NCI-H2081 (cell line): ENCODE measurements around the gene SKI.

ENCODE experiments used
- DNase-seq, 2 experiments: peaks; one replicate each; lab custom pipeline; 2025; lab: John Stamatoyannopoulos, UW

Gene SKI

DNA sequence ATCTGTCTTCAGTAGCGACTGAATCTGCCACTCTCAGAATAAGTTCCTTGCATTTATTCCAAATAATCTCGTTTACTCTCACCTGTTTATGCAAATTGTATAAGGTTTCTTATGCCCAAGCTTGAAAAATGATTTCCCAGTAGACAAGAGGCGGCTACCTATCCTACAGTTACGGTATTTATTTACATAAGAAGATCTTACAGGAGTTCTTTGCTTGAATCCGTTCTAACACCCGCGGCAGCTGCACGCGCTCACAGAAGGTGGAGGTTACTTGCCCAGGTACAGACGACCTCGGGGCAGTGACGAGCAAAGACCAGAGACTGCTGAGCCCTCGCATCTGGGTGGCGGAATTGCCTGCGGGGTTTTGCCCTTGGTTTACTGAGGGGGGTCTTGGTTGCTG is 79.9 kb downstream of the SKI start:
- no peak for DNase-seq

GRCh38 chr1:2308844-2309243 is 80.7 kb downstream of the SKI start:
- no peak for DNase-seq

DNA sequence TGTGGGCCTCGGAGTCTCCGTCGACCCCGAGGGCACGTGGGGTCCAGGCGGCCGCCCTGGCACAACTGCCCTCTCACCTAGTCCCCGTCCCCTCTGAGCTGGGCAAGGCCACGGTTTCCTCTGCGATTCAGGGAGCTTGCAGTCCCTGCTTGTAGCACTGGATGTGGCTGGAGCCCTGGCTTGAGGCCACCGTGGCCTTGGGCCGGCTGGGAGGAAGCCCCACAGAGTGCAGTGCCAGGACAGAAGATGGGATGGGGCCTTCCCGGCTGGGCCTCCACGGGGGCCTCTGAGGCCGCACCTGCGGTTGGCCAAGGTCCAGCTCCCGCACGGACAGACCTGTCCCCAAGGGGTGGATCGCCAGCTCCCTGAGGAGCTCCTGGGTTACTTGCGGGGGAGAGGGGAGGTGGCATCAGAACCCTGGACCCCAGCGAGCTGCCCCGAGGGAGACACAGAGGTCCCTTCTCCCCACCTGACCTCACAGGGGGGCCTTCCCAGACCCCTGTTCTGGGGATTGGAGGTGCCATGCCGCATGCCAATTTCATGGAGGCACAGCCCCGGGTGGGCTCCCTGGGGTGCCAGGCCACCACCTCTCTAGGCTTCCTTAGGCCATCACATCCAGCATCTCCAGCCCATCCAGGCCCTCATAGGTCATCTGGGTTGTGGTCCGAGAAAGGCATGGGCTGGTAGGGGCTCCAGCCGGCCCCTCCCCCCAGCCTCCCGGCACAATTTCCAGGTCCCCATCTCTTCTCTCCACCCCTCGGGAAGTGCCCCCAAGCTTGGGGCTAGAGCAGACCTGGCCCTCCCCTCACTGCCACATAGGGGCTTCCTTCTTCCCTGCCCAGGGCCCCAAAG is 82.4 kb downstream of the SKI start:
- DNase-seq, result no peak

DNA sequence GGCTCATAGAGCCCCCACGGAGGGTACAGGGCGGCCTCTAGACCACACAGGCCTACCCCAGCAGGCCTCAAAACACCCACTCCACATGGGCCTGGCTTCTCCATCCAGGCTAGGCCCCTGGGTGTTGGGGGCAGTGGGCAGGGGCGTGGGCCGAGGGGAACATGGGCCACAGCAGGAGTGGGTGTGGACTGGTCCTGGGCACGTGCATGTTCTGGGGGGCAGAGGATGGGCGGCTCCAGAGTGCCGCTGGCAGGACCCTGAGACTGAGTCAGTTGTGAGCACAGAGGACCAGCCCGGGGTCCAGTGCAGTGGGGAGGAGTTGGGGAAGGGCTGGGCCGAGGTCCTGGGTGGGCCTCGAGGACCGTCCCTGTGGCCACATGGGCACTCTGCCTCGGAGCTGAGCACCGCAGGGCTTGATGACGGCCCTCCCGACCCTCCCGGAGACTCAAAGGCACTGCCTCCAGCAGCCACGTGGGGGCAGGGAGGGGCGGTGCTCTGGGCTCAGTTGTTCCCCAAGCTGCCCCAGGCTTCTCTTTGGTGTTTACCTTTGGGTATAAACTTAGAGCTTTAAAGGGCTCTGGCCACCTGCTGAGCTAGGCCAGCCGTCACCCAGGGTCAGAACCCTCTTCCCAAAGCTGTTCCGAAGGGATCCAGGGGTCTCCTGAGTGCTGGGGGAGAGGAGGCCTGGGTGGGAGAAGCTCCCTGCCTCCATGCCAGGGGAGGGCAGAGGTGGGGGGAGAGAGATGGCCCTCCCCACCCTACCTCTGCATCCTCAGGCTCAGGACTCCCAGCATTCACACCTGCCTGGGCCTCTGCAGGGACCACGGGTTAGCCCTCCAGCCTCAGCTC is 83.3 kb downstream of the SKI start:
- DNase-seq, result no peak

- DNase-seq, result no peak
These were observed 84.0 kb downstream of the SKI start for GRCh38 chr1:2312160-2312514.

GRCh38 chr1:2312515-2313301 is 84.6 kb downstream of the SKI start:
- no peak for DNase-seq

- DNase-seq, result no peak
These were observed 85.6 kb downstream of the SKI start for GRCh38 chr1:2313651-2314261.

GRCh38 chr1:2314273-2314802 is 86.2 kb downstream of the SKI start:
- DNase-seq, result no peak

DNA sequence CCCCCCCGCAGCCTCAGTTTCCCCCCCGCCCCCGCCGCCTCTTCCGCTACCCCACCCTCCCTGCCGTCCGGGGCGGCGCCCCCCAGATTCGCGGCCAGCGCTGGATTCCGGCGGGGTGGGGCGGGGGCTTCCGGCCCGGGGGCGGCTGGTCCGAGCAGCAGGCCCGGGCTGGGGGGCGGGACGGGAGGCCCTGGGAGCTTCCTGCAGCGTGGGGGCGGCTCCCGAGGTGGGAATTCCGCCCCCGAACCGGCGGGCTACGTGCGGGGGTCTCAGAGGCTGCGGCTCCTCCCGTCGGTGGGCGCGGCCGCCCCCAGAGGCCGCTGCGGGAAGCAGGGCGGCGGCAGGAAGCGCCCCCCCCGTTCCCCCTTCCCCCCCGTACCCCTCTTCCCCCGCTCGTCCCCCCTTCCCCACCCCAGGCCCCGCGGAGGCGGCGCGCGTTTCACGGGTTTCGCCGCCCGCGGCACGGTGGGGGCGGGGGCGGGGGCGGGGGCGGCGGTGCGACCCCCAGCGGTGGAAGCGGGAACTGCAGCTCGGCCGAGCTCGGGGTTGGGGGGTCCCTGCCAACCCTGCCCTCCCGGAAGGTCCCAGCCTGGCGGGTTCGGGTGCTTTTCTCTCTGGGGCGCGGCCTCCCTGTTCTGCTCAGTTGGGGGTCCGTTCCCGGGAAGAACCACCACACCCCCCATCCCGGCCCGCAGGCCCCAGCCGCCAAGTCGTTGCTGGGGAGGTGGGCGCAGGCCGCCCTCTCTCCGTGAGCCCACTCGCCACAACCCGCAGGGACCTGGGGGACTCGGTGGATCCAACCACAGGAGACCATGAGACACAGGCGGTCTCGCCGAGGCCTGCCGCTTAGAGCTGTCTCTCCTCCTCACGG is 86.9 kb downstream of the SKI start:
- peak; percentile 19 to 34 for DNase-seq

GRCh38 chr1:2315674-2316450 is 87.7 kb downstream of the SKI start:
- DNase-seq, result no peak

GRCh38 chr1:2316451-2316961 is 88.4 kb downstream of the SKI start:
- DNase-seq, result no peak

- no peak for DNase-seq
These were observed 89.3 kb downstream of the SKI start for GRCh38 chr1:2317230-2318065.

DNA sequence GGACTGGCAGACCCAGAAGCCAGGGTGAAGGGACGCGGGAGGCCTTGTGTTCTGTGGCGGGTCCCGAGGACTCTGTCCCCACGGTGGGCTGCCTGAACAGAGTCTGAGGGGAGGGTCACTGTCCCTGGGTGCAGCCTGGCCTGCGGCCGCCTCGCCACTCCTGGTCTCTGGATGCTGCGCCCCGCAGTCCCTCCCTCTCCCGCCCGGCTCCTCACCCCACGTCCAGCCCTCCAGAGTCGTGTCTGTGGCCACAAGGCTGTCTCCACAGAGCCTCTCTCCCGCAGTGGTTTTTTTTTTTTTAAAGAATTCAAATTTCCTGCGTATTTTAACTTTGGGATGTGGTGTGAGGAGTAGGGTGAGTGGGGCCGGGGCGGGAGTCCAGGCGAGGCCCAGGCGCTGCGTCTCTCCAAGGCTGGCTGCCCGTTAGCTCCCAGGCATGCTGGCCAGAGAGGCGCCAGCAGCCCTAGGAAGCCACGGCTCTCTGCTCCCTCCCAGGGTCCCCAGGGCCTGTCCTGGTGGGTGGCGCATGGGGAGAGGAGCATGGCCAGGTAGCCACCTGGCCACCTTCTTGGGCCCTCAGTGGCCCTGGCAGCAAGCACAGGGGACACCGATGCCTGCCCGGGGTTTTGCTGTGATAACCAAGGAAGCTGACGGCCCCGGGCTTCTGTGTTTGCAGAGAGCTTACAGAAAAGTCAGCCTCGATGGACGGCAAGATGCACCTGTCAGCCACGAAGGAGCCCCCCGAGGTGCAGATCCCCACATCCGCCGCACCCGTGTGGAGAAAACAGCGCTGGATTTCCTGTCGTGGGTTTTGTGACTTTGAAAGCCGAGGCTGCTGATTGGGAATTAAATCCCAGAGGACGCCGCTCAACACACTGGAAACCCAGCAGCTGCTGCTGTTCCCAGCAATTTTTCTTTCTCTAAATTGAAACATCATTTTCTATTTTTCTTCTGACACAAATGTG is 90.5 kb downstream of the SKI start:
- DNase-seq, result peak in 1 of 2 experiments; percentile 17

- DNase-seq, result no peak
These were observed 91.2 kb downstream of the SKI start for GRCh38 chr1:2319291-2319690.

- DNase-seq, result no peak
These were observed 91.9 kb downstream of the SKI start for GRCh38 chr1:2320006-2320405.

GRCh38 chr1:2320760-2321667 is 92.9 kb downstream of the SKI start:
- DNase-seq, result no peak
